Brain pericyte (primary cell): ENCODE data around the gene COG5.

ENCODE experiments used
- DNase-seq: peaks from one replicate; pipeline ENCODE4 v3.0.0-alpha.2; 2012; ENCODE audit warnings: low read depth, low spot score

The COG5 gene

GRCh38 chr7:107186240-107186639, 377.5 kb downstream of the COG5 start:
- no peak for DNase-seq

GRCh38 chr7:107185716-107186115, 378.0 kb downstream of the COG5 start:
- no peak for DNase-seq

GRCh38 chr7:107181172-107181571, 382.5 kb downstream of the COG5 start:
- no peak for DNase-seq

GRCh38 chr7:107180378-107180777, 383.3 kb downstream of the COG5 start:
- peak; percentile 55 for DNase-seq

GRCh38 chr7:107179326-107180164, 384.2 kb downstream of the COG5 start:
- DNase-seq, result no peak

- DNase-seq, result no peak
These were observed 389.9 kb downstream of the COG5 start for GRCh38 chr7:107173691-107174406.

GRCh38 chr7:107173191-107173590, 390.5 kb downstream of the COG5 start:
- no peak for DNase-seq

- DNase-seq, result no peak
These were observed 391.3 kb downstream of the COG5 start for GRCh38 chr7:107172276-107173032.

GRCh38 chr7:107171496-107171895, 392.2 kb downstream of the COG5 start:
- DNase-seq, result no peak

- no peak for DNase-seq
These were observed 393.4 kb downstream of the COG5 start for GRCh38 chr7:107170051-107170915.

GRCh38 chr7:107169120-107170050, 394.3 kb downstream of the COG5 start:
- peak; percentile 94 for DNase-seq

GRCh38 chr7:107168233-107169119, 395.2 kb downstream of the COG5 start, which contains the start of gene HBP1:
Gene HBP1, plus strand, starts transcription at chr7:107169003. Its CDS starts 10,891 bp downstream, at chr7:107179894.
- DNase-seq, result peak; percentile 100

- peak; percentile 66 for DNase-seq
These were observed 396.1 kb downstream of the COG5 start for GRCh38 chr7:107167483-107168232.

GRCh38 chr7:107166736-107167426, 396.8 kb downstream of the COG5 start:
- no peak for DNase-seq

GRCh38 chr7:107165341-107165740, 398.4 kb downstream of the COG5 start:
- no peak for DNase-seq

- DNase-seq, result no peak
These were observed 399.6 kb downstream of the COG5 start for GRCh38 chr7:107164092-107164491.

GRCh38 chr7:107162475-107162874, 401.2 kb downstream of the COG5 start:
- no peak for DNase-seq

GRCh38 chr7:107161415-107161814, 402.3 kb downstream of the COG5 start:
- DNase-seq, result no peak
